Endodermal cell (in vitro differentiated cells): ENCODE measurements around the gene AREL1. TPM values are rescaled to one million over a fixed set of nuclear protein-coding genes. Genes with fewer than 3 reads are reported as not detected.

Experiments used
- DNase-seq: peaks from one replicate; pipeline ENCODE4 v3.0.0-alpha.2; 2017
- H3K27ac ChIP-seq: 2 replicates; pipeline ENCODE4 v1.5.1; 2013; ENCODE audit warnings: mild to moderate bottlenecking, low read depth, low read length, moderate library complexity
- H3K27me3 ChIP-seq: 2 replicates; pipeline ENCODE4 v1.6.1; 2013; ENCODE audit warnings: mild to moderate bottlenecking, low read length, moderate library complexity; ENCODE audit not compliant: insufficient read depth, control insufficient read depth, poor library complexity, severe bottlenecking
- H3K36me3 ChIP-seq: 2 replicates; pipeline ENCODE4 v1.7.0; 2013; ENCODE audit warnings: mild to moderate bottlenecking, low read length, moderate library complexity; ENCODE audit not compliant: control insufficient read depth, insufficient read depth
- H3K4me1 ChIP-seq: one replicate; pipeline ENCODE4 v1.7.0; 2013; ENCODE audit warnings: low read length; ENCODE audit not compliant: control insufficient read depth, insufficient read depth
- H3K4me3 ChIP-seq: 2 replicates; pipeline ENCODE4 v1.5.1; 2013; ENCODE audit warnings: mild to moderate bottlenecking, low read length, moderate library complexity
- H3K9ac ChIP-seq: 2 replicates; pipeline ENCODE4 v1.6.1; 2013; ENCODE audit warnings: mild to moderate bottlenecking, low read length, moderate library complexity; ENCODE audit not compliant: poor library complexity, severe bottlenecking; ENCODE audit errors: extremely low read depth
- H3K9me3 ChIP-seq: 2 replicates; pipeline ENCODE4 v1.6.1; 2013; ENCODE audit warnings: mild to moderate bottlenecking, low read length, moderate library complexity; ENCODE audit not compliant: control insufficient read depth
- H3K27ac Mint-ChIP-seq: 2 replicates; pipeline ENCODE4 v1.8.0; 2020; ENCODE audit warnings: mixed read lengths
- H3K27me3 Mint-ChIP-seq: 2 replicates; pipeline ENCODE4 v1.8.0; 2021; ENCODE audit warnings: mild to moderate bottlenecking, mixed read lengths; ENCODE audit not compliant: insufficient read depth
- H3K36me3 Mint-ChIP-seq: 2 replicates; pipeline ENCODE4 v1.8.0; 2020; ENCODE audit warnings: low read depth, mixed read lengths
- H3K4me1 Mint-ChIP-seq: 2 replicates; pipeline ENCODE4 v1.8.0; 2020; ENCODE audit warnings: mixed read lengths
- H3K4me3 Mint-ChIP-seq: 2 replicates; pipeline ENCODE4 v1.8.0; 2020; ENCODE audit warnings: mild to moderate bottlenecking, moderate library complexity, mixed read lengths
- H3K9me3 Mint-ChIP-seq: 2 replicates; pipeline ENCODE4 v1.8.0; 2020; ENCODE audit warnings: mild to moderate bottlenecking, mixed read lengths
- WGBS, 2 experiments: methylation state at CpG; one replicate each; pipeline versions ENCODE4 v1.1.5 to v1.1.7; 2013; ENCODE audit warnings: missing lambda C conversion rate in 2 of 2, mixed read lengths in 1 of 2; ENCODE audit not compliant: insufficient coverage in 1 of 2, insufficient read length in 1 of 2; 5-methylcytosine and 5-hydroxymethylcytosine counted together
- total RNA-seq, 2 donors: library from RNA; stranded (reverse); fragmentation: NEBNext Ultra II Directional in 1 of 2; extraction: Animal tissue kit (Norgen Biotek cat#: 25700) in 1 of 2; gene quantifications; 2 replicates in 1 of 2; 3 replicates in 1 of 2; pipeline ENCODE4 v1.2.1, GENCODE V29; 2021
- TF ChIP-seq, protein P1 (sequence below): fragments of 200-600 bp; sonication (generic); conservative IDR thresholded peaks from 2 replicates; pipeline ENCODE4 v1.5.0; 2021; ENCODE audit warnings: antibody characterized with exemption, mild to moderate bottlenecking

Gene AREL1
- total RNA-seq, 2 donors from 2014 or later = 36.5 to 39.0 TPM

DNA sequence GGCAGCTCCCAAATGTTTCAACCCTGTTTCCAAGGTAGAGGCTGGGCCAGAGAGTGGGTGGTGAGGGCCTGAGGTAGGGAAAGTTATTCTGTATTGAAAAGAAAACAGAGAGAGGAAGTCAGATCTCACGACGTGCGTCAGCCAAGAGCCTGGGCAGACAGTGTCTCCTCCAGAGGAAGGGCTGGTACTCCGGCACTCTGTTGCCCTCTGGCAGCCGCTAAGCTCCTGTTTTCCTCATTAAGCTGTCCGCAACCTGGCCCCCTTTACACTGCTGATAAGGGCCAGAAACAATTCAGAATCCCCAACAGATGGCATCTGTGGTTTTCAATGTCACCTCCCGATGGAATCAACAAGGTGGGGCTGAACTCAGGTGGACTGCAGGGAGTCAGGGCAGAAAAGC lies 74.8 kb downstream of the AREL1 start:
- Mint-ChIP-seq H3K27me3 (no peaks in the 10 kb centered on the region), H3K9me3 (no peaks in the 10 kb centered on the region), H3K4me3 (no peak overlapping the region), H3K27ac (peak overlapping the region; percentile 2), H3K4me1 (peaks cover 41% of the 10 kb centered on the region), H3K36me3 (no peaks in the 10 kb centered on the region)
- peak; percentile 67 for DNase-seq
- Histone ChIP-seq H3K9me3 (no peaks in the 10 kb centered on the region), H3K36me3 (no peaks in the 10 kb centered on the region), H3K4me3 (peak overlapping the region; percentile 42), H3K4me1 (peaks cover 21% of the 10 kb centered on the region), H3K27ac (no peak overlapping the region), H3K9ac (no peak overlapping the region), H3K27me3 (no peaks in the 10 kb centered on the region)
- TF ChIP-seq, protein P1, sequence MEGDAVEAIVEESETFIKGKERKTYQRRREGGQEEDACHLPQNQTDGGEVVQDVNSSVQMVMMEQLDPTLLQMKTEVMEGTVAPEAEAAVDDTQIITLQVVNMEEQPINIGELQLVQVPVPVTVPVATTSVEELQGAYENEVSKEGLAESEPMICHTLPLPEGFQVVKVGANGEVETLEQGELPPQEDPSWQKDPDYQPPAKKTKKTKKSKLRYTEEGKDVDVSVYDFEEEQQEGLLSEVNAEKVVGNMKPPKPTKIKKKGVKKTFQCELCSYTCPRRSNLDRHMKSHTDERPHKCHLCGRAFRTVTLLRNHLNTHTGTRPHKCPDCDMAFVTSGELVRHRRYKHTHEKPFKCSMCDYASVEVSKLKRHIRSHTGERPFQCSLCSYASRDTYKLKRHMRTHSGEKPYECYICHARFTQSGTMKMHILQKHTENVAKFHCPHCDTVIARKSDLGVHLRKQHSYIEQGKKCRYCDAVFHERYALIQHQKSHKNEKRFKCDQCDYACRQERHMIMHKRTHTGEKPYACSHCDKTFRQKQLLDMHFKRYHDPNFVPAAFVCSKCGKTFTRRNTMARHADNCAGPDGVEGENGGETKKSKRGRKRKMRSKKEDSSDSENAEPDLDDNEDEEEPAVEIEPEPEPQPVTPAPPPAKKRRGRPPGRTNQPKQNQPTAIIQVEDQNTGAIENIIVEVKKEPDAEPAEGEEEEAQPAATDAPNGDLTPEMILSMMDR = peak; percentile 45
- WGBS, 2 experiments = 81 to 83% methylated on average over 4 to 7 of the region's 7 CpGs

DNA sequence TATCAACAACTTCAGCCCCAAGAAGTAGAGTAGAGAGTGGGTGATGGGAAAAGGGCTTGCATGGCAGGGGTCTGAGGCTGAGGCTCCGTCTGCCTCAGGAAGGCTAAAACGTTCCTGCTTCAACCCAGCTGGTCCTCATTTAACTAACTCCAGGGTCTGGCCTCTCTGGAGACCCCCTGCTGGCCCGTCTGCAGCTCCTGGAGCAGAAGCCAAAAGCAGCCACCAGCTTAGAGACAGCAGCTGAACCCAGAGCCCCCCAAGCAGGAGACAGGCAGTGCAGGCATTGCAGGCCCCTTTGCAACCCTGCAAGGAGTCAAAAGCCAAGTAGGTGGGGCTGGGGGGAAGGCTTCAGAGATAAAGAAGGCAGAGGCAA lies 75.7 kb downstream of the AREL1 start:
- peak overlapping the region; percentile 61 for H3K27ac ChIP-seq
- peak overlapping the region; percentile 18 for H3K9ac ChIP-seq
- TF ChIP-seq, protein P1 = no peak
- H3K27me3 Mint-ChIP-seq = no peaks in the 10 kb centered on the region
- WGBS, 2 experiments = 17 to 24% methylated on average over 1 to 3 of the region's 3 CpGs
- H3K4me3 Mint-ChIP-seq = peak overlapping the region; percentile 26
- H3K27ac Mint-ChIP-seq = peak overlapping the region; percentile 71
- peak overlapping the region; percentile 42 for H3K4me3 ChIP-seq
- H3K27me3 ChIP-seq = no peaks in the 10 kb centered on the region
- H3K9me3 ChIP-seq = no peaks in the 10 kb centered on the region
- no peaks in the 10 kb centered on the region for H3K36me3 Mint-ChIP-seq
- peak; percentile 77 for DNase-seq
- peaks cover 21% of the 10 kb centered on the region for H3K4me1 ChIP-seq
- H3K36me3 ChIP-seq = no peaks in the 10 kb centered on the region
- no peaks in the 10 kb centered on the region for H3K9me3 Mint-ChIP-seq
- peaks cover 43% of the 10 kb centered on the region for H3K4me1 Mint-ChIP-seq

DNA sequence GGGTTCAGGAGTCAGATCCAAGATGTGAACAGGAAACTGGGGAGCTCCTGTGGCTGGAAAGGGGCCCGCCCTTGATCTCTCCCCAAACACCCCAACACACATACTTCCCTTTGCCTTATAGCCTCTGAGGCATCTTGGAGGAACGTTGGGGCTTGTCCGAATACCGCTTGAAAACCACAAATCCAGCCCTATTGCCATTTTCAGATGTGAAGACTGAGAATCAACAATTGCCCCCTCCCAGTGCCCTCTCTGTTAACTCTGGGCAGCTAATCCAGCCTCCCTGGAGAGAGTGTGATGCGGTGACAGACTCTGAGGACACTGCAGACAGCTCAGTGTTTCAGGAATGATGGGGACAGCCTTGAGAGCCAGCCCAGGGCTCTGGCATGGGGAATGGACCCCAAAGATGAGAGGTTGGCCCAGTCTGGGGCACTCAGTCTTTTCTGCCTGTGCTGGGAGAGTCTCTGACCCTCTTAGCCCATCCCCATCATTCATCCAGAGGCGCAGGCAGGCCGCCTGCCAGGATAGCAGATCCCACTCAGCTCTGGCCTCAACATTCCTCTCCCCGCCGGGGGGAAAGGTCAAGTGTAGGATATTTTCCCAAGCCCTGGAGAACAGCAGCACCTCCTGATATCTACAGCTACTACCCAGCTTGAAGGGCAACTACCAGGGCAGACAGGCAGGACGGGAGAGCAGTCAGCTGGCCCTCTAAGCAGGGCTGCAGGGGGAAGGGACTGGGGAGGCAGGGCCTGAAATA lies 76.3 kb downstream of the AREL1 start:
- H3K4me3 Mint-ChIP-seq = peak overlapping the region; percentile 26
- H3K9me3 Mint-ChIP-seq = no peaks in the 10 kb centered on the region
- peak; percentile 81 for DNase-seq
- WGBS, 2 experiments = 73 to 85% methylated on average over 5 to 10 of the region's 10 CpGs
- peak overlapping the region; percentile 71 for H3K27ac Mint-ChIP-seq
- no peaks in the 10 kb centered on the region for H3K9me3 ChIP-seq
- no peaks in the 10 kb centered on the region for H3K27me3 Mint-ChIP-seq
- peaks cover 48% of the 10 kb centered on the region for H3K4me1 Mint-ChIP-seq
- TF ChIP-seq, protein P1 = no peak
- H3K36me3 Mint-ChIP-seq = no peaks in the 10 kb centered on the region
- H3K4me3 ChIP-seq = peak overlapping the region; percentile 42
- peaks cover 25% of the 10 kb centered on the region for H3K4me1 ChIP-seq
- H3K27me3 ChIP-seq = no peaks in the 10 kb centered on the region
- peak overlapping the region; percentile 18 for H3K9ac ChIP-seq
- H3K36me3 ChIP-seq = no peaks in the 10 kb centered on the region
- peak overlapping the region; percentile 61 for H3K27ac ChIP-seq
